PC-9 (cell line): ENCODE results near the gene SEMA4F.

ENCODE experiments used
- EZH2 ChIP-seq: fragments of 200-600 bp; sonication (generic); IDR thresholded peaks from 2 replicates; pipeline ENCODE4 v1.8.0; 2017; ENCODE audit warnings: antibody characterized with exemption, low read depth
- TF ChIP-seq, protein P1 (sequence below): fragments of 200-600 bp; sonication (generic); conservative IDR thresholded peaks from 2 replicates; pipeline ENCODE4 v1.6.1; 2017; ENCODE audit warnings: mixed run types, antibody characterized with exemption, mild to moderate bottlenecking, moderate library complexity

DNA sequence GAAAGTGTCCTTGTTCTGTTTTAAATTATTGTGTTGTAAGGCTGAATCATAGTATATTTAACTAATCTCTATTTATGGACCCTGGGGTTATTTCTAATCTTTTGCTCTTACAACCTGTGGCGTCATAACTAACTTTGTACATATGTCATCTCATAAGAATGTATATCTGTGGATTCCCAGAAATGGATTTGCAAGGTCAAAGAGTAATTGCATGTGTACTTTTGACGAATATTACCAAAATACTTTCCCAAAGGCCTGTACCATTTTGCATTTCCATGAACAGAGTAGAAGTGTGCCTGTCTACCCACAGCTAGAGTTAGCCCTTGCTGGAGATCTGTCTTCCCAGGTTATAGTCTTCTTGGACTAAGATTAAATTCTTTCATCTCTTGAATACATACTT is 42.8 kb downstream of the SEMA4F start:
- TF ChIP-seq EZH2, result no peak
- TF ChIP-seq, protein P1, sequence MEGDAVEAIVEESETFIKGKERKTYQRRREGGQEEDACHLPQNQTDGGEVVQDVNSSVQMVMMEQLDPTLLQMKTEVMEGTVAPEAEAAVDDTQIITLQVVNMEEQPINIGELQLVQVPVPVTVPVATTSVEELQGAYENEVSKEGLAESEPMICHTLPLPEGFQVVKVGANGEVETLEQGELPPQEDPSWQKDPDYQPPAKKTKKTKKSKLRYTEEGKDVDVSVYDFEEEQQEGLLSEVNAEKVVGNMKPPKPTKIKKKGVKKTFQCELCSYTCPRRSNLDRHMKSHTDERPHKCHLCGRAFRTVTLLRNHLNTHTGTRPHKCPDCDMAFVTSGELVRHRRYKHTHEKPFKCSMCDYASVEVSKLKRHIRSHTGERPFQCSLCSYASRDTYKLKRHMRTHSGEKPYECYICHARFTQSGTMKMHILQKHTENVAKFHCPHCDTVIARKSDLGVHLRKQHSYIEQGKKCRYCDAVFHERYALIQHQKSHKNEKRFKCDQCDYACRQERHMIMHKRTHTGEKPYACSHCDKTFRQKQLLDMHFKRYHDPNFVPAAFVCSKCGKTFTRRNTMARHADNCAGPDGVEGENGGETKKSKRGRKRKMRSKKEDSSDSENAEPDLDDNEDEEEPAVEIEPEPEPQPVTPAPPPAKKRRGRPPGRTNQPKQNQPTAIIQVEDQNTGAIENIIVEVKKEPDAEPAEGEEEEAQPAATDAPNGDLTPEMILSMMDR, result no peak
